ENCODE data around the gene ELF2.

The ELF2 gene

GRCh38 chr4:139044291-139044690 is 132.7 kb downstream of the ELF2 start:
- Histone ChIP-seq H3K36me3 (ENCODE audit: control insufficient read depth, low read length) (peaks cover 56% of the 10 kb centered on the region), H3K4me2 (ENCODE audit: low read length) (no peak overlapping the region), H3K9me2 (replicated peaks; ENCODE audit: control insufficient read depth, low read length) (no peaks in the 10 kb centered on the region), H3F3A (ENCODE audit: control insufficient read depth, insufficient read depth) (peaks cover 8% of the 10 kb centered on the region), H3K4me1 (ENCODE audit: control insufficient read depth, low read length) (peaks cover 13% of the 10 kb centered on the region), H3K79me2 (ENCODE audit: control insufficient read depth, low read length) (peaks cover 71% of the 10 kb centered on the region), H3K27ac (ENCODE audit: low read depth, low read length) (no peak overlapping the region), H3K27me3 (ENCODE audit: control insufficient read depth, low read length) (no peaks in the 10 kb centered on the region), H3K9me3 (ENCODE audit: control insufficient read depth, insufficient read depth, low read length) (no peaks in the 10 kb centered on the region), H4K20me1 (ENCODE audit: control insufficient read depth, insufficient read depth, low read depth, low read length) (0 out of 2 replicates have a peak, but pooled peaks cover 4% of the 10 kb centered on the region), H3K4me3 (ENCODE audit: low read length) (no peak overlapping the region)
- TF ChIP-seq EZH2phosphoT487 (IDR thresholded peaks at IDR 0.05; ENCODE audit: borderline replicate concordance, low read length): no peak
- TF ChIP-seq, protein P1, sequence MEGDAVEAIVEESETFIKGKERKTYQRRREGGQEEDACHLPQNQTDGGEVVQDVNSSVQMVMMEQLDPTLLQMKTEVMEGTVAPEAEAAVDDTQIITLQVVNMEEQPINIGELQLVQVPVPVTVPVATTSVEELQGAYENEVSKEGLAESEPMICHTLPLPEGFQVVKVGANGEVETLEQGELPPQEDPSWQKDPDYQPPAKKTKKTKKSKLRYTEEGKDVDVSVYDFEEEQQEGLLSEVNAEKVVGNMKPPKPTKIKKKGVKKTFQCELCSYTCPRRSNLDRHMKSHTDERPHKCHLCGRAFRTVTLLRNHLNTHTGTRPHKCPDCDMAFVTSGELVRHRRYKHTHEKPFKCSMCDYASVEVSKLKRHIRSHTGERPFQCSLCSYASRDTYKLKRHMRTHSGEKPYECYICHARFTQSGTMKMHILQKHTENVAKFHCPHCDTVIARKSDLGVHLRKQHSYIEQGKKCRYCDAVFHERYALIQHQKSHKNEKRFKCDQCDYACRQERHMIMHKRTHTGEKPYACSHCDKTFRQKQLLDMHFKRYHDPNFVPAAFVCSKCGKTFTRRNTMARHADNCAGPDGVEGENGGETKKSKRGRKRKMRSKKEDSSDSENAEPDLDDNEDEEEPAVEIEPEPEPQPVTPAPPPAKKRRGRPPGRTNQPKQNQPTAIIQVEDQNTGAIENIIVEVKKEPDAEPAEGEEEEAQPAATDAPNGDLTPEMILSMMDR (IDR thresholded peaks at IDR 0.05; ENCODE audit: low read depth, low read length, poor library complexity, severe bottlenecking): no peak

DNA sequence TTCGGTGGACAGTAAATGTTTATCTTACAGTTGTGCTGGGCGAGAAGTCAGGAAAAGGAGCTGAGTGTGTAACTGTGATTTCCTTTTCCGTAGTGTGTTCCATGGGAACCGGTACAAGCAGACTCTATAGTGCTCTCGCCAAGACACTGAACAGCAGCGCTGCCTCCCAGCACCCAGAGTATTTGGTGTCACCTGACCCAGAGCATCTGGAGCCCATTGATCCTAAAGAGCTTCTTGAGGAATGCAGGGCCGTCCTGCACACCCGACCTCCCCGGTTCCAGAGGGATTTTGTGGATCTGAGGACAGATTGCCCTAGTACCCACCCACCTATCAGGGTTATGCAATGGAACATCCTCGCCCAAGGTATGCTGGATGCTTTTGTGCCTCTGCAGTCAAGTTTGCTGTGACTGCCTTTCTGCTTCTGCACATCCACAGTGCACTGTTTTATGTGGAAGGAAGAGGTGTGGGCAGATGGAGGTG is 134.0 kb downstream of the ELF2 start:
- Histone ChIP-seq H3K79me2 (ENCODE audit: control insufficient read depth, low read length) (peaks cover 77% of the 10 kb centered on the region), H3K36me3 (ENCODE audit: control insufficient read depth, low read length) (peaks cover 43% of the 10 kb centered on the region), H3K27ac (ENCODE audit: low read depth, low read length) (no peak overlapping the region), H3K9me3 (ENCODE audit: control insufficient read depth, insufficient read depth, low read length) (no peaks in the 10 kb centered on the region), H3K4me2 (ENCODE audit: low read length) (no peak overlapping the region), H3K27me3 (ENCODE audit: control insufficient read depth, low read length) (no peaks in the 10 kb centered on the region), H4K20me1 (ENCODE audit: control insufficient read depth, insufficient read depth, low read depth, low read length) (0 out of 2 replicates have a peak, but pooled peaks cover 4% of the 10 kb centered on the region), H3K4me1 (ENCODE audit: control insufficient read depth, low read length) (peaks cover 13% of the 10 kb centered on the region), H3F3A (ENCODE audit: control insufficient read depth, insufficient read depth) (peaks cover 13% of the 10 kb centered on the region), H3K9me2 (replicated peaks; ENCODE audit: control insufficient read depth, low read length) (no peaks in the 10 kb centered on the region), H3K4me3 (ENCODE audit: low read length) (no peak overlapping the region)
- TF ChIP-seq, protein P1 (IDR thresholded peaks at IDR 0.05; ENCODE audit: low read depth, low read length, poor library complexity, severe bottlenecking): no peak
- no peak for TF ChIP-seq EZH2phosphoT487 (IDR thresholded peaks at IDR 0.05; ENCODE audit: borderline replicate concordance, low read length)

DNA sequence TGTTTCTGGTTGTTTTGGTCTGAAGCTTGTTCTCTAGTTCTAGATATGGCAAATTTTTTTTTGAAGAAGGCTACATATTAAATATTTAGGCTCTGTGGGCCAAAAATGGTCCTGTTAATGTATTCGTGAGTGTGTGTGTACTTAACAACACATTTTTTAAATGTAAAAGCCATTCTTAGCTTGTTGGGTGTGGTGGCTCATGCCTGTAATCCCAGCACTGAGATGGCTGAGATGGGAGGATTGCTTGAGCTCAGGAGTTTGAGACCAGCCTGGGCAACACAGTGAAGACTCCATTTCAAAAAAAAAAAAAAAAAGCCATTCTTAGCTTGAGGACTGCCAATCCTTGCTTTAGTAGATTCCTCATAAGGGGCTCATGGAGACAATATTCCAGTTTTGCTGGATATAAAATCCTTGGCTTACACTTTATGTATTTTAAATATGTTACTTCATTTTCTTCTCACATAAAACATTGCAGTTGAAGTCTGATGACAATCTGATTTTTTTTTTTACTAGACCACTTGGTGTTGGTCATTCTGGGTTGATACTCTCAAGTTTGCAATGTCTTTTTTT is 138.1 kb downstream of the ELF2 start:
- Histone ChIP-seq H3K9me2 (replicated peaks; ENCODE audit: control insufficient read depth, low read length) (no peaks in the 10 kb centered on the region), H3K79me2 (ENCODE audit: control insufficient read depth, low read length) (peaks cover 87% of the 10 kb centered on the region), H3K27me3 (ENCODE audit: control insufficient read depth, low read length) (no peaks in the 10 kb centered on the region), H3K4me2 (ENCODE audit: low read length) (no peak overlapping the region), H3F3A (ENCODE audit: control insufficient read depth, insufficient read depth) (peaks cover 9% of the 10 kb centered on the region), H3K4me3 (ENCODE audit: low read length) (no peak overlapping the region), H3K36me3 (ENCODE audit: control insufficient read depth, low read length) (peaks cover 29% of the 10 kb centered on the region), H3K27ac (ENCODE audit: low read depth, low read length) (no peak overlapping the region), H4K20me1 (ENCODE audit: control insufficient read depth, insufficient read depth, low read depth, low read length) (no peaks in the 10 kb centered on the region), H3K9me3 (ENCODE audit: control insufficient read depth, insufficient read depth, low read length) (no peaks in the 10 kb centered on the region), H3K4me1 (ENCODE audit: control insufficient read depth, low read length) (peaks cover 13% of the 10 kb centered on the region)
- no peak for TF ChIP-seq EZH2phosphoT487 (IDR thresholded peaks at IDR 0.05; ENCODE audit: borderline replicate concordance, low read length)
- TF ChIP-seq, protein P1 (IDR thresholded peaks at IDR 0.05; ENCODE audit: low read depth, low read length, poor library complexity, severe bottlenecking): no peak
